Measurements from ENCODE around the gene PLXNA2. TPM values are rescaled to one million over a fixed set of nuclear protein-coding genes. Genes with fewer than 3 reads are reported as not detected.
A peak's percentile ranks its signal among the peaks of the same experiment; 100 is the strongest.

Gene PLXNA2
- total and polyA plus RNA-seq, 2 of the 13 experiments (the other 11 are each of a cell fraction or from before 2014, with no cell fraction given), result 1.1 to 2.1 TPM

DNA sequence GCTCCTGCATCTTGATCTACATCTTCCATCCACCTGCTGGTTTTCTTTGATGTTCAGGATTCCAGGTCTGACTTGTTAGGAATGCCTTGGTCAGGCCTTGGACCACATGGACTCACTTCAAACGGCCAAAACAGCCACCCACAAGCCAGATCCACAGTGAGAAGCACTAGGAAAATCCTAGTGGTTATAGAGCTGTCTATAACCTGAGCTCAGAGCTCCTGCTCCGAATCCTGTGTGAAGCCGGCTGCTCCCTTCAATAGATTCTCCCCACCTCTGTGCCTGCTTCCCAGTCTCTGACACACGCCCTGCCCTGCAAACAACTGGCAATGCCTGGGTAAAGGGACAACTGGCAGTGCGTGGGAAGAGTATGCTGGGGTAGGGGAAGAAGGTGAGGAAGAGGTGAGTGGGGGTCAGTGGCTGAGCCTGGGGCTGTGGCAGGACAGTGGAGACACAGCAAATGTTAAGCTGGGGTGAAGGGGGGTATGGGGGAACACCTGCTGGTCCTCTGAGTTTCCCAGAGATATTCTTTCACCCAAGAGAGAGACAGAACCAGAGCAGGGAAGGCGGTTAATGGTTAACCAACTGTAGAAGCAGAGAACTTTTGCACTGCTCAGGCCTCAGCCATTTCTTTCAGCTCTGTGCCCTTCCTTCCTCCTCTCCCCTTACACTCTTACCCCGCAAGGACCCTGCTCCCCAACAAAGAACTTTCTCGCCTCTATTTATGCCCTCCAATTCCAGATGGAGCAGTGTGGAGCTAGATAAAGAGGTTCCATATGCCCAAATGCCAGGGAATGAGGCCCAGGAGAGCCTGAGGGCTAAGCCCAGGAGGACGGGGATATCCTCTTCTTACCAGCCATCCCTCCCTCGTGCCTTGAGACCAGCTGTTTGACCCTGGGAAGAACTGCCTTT lies 4.5 kb downstream of the PLXNA2 start (continued):
- TF ChIP-seq, protein P1, sequence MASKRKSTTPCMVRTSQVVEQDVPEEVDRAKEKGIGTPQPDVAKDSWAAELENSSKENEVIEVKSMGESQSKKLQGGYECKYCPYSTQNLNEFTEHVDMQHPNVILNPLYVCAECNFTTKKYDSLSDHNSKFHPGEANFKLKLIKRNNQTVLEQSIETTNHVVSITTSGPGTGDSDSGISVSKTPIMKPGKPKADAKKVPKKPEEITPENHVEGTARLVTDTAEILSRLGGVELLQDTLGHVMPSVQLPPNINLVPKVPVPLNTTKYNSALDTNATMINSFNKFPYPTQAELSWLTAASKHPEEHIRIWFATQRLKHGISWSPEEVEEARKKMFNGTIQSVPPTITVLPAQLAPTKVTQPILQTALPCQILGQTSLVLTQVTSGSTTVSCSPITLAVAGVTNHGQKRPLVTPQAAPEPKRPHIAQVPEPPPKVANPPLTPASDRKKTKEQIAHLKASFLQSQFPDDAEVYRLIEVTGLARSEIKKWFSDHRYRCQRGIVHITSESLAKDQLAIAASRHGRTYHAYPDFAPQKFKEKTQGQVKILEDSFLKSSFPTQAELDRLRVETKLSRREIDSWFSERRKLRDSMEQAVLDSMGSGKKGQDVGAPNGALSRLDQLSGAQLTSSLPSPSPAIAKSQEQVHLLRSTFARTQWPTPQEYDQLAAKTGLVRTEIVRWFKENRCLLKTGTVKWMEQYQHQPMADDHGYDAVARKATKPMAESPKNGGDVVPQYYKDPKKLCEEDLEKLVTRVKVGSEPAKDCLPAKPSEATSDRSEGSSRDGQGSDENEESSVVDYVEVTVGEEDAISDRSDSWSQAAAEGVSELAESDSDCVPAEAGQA (IDR thresholded peaks at IDR 0.05; ENCODE audit: low read depth), result no peak
- TF ChIP-seq, protein P1 (CRISPR knock-in tag; IDR thresholded peaks at IDR 0.05; ENCODE audit: borderline replicate concordance), result no peak
- TF ChIP-seq, protein P2, sequence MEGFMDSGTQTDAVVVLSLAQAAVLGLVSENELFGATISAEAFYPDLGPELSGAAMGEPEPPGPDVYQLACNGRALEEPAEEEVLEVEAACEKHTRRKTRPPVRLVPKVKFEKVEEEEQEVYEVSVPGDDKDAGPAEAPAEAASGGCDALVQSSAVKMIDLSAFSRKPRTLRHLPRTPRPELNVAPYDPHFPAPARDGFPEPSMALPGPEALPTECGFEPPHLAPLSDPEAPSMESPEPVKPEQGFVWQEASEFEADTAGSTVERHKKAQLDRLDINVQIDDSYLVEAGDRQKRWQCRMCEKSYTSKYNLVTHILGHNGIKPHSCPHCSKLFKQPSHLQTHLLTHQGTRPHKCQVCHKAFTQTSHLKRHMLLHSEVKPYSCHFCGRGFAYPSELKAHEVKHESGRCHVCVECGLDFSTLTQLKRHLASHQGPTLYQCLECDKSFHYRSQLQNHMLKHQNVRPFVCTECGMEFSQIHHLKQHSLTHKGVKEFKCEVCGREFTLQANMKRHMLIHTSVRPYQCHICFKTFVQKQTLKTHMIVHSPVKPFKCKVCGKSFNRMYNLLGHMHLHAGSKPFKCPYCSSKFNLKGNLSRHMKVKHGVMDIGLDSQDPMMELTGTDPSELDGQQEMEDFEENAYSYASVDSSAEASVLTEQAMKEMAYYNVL (CRISPR knock-in tag; IDR thresholded peaks at IDR 0.05; ENCODE audit: borderline replicate concordance), result peak; percentile 21; the same call in 1 of the 2 replicates
- TF ChIP-seq, protein P3, sequence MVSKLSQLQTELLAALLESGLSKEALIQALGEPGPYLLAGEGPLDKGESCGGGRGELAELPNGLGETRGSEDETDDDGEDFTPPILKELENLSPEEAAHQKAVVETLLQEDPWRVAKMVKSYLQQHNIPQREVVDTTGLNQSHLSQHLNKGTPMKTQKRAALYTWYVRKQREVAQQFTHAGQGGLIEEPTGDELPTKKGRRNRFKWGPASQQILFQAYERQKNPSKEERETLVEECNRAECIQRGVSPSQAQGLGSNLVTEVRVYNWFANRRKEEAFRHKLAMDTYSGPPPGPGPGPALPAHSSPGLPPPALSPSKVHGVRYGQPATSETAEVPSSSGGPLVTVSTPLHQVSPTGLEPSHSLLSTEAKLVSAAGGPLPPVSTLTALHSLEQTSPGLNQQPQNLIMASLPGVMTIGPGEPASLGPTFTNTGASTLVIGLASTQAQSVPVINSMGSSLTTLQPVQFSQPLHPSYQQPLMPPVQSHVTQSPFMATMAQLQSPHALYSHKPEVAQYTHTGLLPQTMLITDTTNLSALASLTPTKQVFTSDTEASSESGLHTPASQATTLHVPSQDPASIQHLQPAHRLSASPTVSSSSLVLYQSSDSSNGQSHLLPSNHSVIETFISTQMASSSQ (IDR thresholded peaks at IDR 0.05; ENCODE audit: low read depth), result peak; percentile 91
- TF ChIP-seq, protein P3 (CRISPR knock-in tag; IDR thresholded peaks at IDR 0.05; ENCODE audit: borderline replicate concordance), result peak; percentile 78
- TF ChIP-seq ARNT2 (CRISPR knock-in tag; IDR thresholded peaks at IDR 0.05; ENCODE audit: low read depth) (no peak), ZFX (CRISPR knock-in tag; IDR thresholded peaks at IDR 0.05; ENCODE audit: low read depth) (peak; percentile 24; the same call in 1 of the 2 replicates), ZNF256 (CRISPR knock-in tag; conservative IDR thresholded peaks at IDR 0.05) (no peak), POLR2G (IDR thresholded peaks at IDR 0.05; ENCODE audit: low read depth, low read length) (0 out of 2 replicates have a peak, but pooled peaks have one; percentile 36), ZFP62 (CRISPR knock-in tag; IDR thresholded peaks at IDR 0.05) (no peak), ZMYM3 (CRISPR knock-in tag; IDR thresholded peaks at IDR 0.05) (no peak), CENPX (CRISPR knock-in tag; IDR thresholded peaks at IDR 0.05) (no peak)
- TF ChIP-seq, protein P4, sequence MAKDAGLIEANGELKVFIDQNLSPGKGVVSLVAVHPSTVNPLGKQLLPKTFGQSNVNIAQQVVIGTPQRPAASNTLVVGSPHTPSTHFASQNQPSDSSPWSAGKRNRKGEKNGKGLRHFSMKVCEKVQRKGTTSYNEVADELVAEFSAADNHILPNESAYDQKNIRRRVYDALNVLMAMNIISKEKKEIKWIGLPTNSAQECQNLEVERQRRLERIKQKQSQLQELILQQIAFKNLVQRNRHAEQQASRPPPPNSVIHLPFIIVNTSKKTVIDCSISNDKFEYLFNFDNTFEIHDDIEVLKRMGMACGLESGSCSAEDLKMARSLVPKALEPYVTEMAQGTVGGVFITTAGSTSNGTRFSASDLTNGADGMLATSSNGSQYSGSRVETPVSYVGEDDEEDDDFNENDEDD (CRISPR knock-in tag; IDR thresholded peaks at IDR 0.05; ENCODE audit: borderline replicate concordance), result no peak

Data from HepG2 (cell line).